Kidney epithelial cell (primary cell): Measurements from ENCODE around the gene LPIN1. TPM values are rescaled to one million over a fixed set of nuclear protein-coding genes. Genes with fewer than 3 reads are reported as not detected.

Experiments used
- DNase-seq: peaks from one replicate; pipeline ENCODE4 v3.0.0-alpha.2; 2010; ENCODE audit warnings: low read depth
- H3K27me3 ChIP-seq: 2 replicates; pipeline ENCODE4 v1.6.0; 2011; ENCODE audit warnings: low read length; ENCODE audit not compliant: control insufficient read depth, insufficient read depth
- H3K36me3 ChIP-seq: 2 replicates; pipeline ENCODE4 v1.5.1; 2011; ENCODE audit warnings: low read length; ENCODE audit not compliant: control insufficient read depth, insufficient read depth
- H3K4me3 ChIP-seq: 2 replicates; pipeline ENCODE4 v1.5.1; 2011; ENCODE audit warnings: low read depth, mild to moderate bottlenecking, control low read depth, low read length
- total RNA-seq: library from RNA; depleted of rRNA; stranded (reverse); fragments of >200 nt; gene quantifications from 2 replicates; pipeline ENCODE4 v1.2.3, GENCODE V29; 2015
- TF ChIP-seq, protein P1 (sequence below): IDR thresholded peaks from 2 replicates; pipeline ENCODE4 v1.5.1; 2011; ENCODE audit warnings: mild to moderate bottlenecking, moderate library complexity, low read length, control low read depth, inconsistent platforms; ENCODE audit not compliant: insufficient read depth, poor library complexity, severe bottlenecking

Gene LPIN1
- total RNA-seq, 1 donor from 2014 or later: 23.6 TPM

DNA sequence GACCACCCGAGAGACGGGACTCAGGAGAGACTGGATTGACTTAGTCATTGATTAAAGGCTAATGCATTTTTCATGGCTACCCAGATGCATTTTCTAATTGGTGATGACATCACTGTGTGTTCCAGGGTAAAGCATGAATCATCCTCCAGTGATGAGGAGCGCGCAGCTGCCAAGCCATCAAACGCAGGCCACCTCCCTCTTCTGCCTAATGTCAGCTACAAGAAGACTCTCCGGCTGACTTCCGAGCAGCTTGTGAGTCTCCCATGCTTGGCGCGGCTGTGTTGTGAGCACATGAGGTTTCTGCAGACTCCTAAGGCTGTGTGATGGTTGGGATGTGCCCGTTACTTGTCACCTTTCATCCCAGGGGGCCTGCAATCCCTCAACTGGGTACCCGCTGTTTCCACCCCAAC, 56.4 kb downstream of the LPIN1 start:
- DNase-seq: no peak
- no peak overlapping the region for H3K4me3 ChIP-seq
- TF ChIP-seq, protein P1, sequence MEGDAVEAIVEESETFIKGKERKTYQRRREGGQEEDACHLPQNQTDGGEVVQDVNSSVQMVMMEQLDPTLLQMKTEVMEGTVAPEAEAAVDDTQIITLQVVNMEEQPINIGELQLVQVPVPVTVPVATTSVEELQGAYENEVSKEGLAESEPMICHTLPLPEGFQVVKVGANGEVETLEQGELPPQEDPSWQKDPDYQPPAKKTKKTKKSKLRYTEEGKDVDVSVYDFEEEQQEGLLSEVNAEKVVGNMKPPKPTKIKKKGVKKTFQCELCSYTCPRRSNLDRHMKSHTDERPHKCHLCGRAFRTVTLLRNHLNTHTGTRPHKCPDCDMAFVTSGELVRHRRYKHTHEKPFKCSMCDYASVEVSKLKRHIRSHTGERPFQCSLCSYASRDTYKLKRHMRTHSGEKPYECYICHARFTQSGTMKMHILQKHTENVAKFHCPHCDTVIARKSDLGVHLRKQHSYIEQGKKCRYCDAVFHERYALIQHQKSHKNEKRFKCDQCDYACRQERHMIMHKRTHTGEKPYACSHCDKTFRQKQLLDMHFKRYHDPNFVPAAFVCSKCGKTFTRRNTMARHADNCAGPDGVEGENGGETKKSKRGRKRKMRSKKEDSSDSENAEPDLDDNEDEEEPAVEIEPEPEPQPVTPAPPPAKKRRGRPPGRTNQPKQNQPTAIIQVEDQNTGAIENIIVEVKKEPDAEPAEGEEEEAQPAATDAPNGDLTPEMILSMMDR: no peak
- peaks cover 4% of the 10 kb centered on the region for H3K36me3 ChIP-seq
- H3K27me3 ChIP-seq: no peaks in the 10 kb centered on the region

DNA sequence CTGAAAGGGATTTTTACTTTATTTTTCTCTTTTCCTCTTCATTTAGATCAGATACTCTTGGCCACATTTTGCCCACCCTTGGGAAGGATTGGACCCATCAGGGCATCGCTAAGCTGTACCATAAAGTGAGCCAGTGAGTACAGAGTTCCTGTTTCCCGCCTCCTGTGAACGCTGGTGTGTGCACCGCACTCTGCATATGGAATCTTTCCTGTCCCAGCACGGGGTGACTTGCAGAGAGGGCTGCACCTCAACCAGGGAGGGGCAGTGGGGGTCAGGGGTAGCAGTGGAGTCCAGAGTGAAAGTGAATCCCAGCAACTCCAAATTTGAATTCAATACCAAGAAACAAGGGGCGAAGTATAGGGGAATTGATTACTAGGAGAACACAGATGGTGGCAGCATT, 58.6 kb downstream of the LPIN1 start:
- H3K36me3 ChIP-seq: peaks cover 3% of the 10 kb centered on the region

DNA sequence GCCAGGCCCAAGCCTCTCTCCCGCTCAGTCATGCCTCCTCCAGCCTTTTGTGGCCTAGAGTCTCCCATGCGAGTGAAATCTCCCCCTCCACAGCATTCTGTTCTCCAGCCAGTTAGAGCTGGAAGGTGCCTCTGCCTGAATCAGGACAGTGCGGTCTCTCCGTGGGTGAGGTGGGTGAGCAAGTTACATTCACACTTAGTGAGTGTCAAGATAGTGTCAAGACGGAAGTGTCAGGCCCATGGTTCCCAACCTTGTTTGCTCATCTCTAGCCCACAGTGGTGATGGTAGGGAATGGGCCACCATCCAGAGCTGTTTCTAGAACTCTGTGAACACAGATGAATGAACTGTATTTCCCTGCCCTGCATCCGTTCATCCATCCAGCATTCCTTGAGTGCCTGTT, 59.5 kb downstream of the LPIN1 start:
- TF ChIP-seq, protein P1: no peak
- Histone ChIP-seq H3K36me3 (peaks cover 4% of the 10 kb centered on the region), H3K27me3 (no peaks in the 10 kb centered on the region), H3K4me3 (no peak overlapping the region)
- no peak for DNase-seq

More for the DNA sequence above, 58.6 kb downstream of the LPIN1 start:
- no peak for DNase-seq
- no peaks in the 10 kb centered on the region for H3K27me3 ChIP-seq
- no peak overlapping the region for H3K4me3 ChIP-seq
- TF ChIP-seq, protein P1: no peak

DNA sequence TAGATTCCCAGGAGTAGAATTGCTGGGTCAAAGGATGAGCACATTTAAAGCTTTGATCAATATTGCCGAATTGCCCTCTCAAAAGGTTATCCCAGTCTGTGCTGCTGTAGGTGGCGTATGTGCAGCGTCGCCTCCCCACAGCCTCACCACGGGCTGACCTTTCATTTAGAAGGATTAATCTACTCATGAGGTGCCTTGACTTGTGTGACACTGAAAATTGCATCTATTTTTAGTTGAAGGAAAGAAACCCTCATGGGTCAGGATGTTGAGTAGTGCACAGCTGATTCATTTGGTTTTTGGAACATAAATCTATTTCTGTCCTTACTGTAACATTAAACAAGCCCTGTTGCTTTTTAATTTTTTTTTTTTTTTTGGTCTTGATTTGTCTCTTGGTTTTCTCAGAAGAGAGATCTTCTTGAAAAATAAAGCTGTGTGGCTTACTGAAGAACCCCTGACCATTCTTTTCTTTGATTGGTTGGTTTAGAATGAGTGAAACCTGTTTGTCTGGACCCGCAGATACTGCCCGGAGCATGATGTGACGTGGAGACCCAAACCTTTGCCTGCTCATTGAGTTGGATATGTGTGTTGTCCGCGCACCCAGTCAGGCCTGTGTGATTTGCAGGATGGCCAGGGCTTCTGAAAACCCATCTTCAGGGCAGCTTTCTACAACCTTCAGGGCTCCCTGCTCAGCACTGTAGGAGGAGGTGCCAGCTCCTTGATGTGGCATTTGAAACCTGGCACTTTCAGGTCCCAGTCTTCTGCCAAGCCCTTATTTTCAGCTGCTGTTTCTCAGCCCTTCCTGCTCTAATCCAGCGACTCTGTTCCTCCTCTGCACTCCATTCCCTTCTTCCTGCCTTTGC, 61.0 kb downstream of the LPIN1 start:
- H3K27me3 ChIP-seq: no peaks in the 10 kb centered on the region
- no peak for DNase-seq
- TF ChIP-seq, protein P1: no peak
- no peak overlapping the region for H3K4me3 ChIP-seq
- peaks cover 3% of the 10 kb centered on the region for H3K36me3 ChIP-seq

DNA sequence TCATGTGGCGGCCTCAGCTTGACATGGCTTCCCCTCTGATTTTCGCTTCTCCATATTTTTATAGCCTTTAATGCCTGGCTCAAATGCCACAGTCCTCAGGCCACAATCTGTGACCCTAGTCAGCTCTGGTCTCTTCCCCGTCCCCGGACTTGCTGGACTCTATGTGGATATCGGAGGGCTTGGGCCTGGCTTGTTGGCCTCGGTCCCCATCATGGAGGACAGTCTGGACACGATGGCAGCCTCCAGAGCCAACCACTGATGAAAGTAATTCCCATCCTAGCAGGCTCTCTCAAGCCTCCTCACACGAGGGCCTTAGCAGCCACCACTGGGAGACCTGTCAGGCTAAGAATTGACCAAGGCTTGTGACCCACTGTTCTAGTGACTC, 61.6 kb downstream of the LPIN1 start:
- Histone ChIP-seq H3K4me3 (no peak overlapping the region), H3K27me3 (no peaks in the 10 kb centered on the region), H3K36me3 (peaks cover 3% of the 10 kb centered on the region)
- no peak for DNase-seq
- TF ChIP-seq, protein P1: no peak

DNA sequence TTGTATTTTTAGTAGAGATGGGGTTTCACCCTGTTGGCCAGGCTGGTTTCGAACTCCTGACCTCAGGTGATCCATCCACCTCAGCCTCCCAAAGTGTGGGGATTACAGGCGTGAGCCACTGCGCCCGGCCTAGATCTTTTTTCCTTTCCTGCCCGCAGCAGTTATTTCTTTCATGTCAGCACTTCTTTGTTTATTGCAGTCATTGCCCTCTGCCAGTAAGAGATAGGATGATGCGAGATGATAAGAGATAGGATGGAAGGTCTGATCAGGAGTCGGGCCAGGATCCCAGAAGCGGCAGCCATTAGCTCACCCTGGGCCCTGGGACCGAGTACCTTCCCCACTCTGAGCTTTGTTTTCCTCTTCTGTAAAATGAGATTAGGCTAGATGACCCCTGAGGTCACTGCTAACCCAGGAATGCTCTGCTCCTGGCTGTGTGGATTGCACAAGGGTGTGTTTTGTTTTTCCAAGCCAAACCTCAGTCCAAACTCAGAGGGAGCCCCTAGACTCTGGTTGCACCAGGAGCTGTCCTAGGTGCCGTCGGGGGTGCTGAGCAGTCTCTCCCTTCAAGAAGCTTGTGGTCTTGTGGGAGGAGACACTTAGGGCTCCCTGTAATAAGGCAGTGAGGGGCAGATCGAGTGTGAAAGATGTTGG, 63.3 kb downstream of the LPIN1 start:
- Histone ChIP-seq H3K27me3 (no peaks in the 10 kb centered on the region), H3K36me3 (peaks cover 1% of the 10 kb centered on the region), H3K4me3 (no peak overlapping the region)
- TF ChIP-seq, protein P1: no peak
- DNase-seq: no peak
